Measurements from ENCODE around the gene PODXL2. TPM values are rescaled to one million over a fixed set of nuclear protein-coding genes. Genes with fewer than 3 reads are reported as not detected.

PODXL2 gene
- total and polyA plus RNA-seq, 2 donors (not counting 1 experiment from before 2014, with no cell fraction given) = 3.1 to 4.0 TPM

- no peaks in the 10 kb centered on the region for H3K27me3 Mint-ChIP-seq
- peaks cover 32% of the 10 kb centered on the region for H3K4me1 Mint-ChIP-seq
- H3K4me3 Mint-ChIP-seq = no peak overlapping the region
- Histone ChIP-seq H3K4me3 (ENCODE audit: control extremely low read depth in 1 of 5, extremely low read depth in 1 of 5, insufficient read depth in 1 of 5, low read depth in 2 of 5, low read length in 4 of 5) (no peak overlapping the region), H3K36me3 (replicated peaks in 1 of 2; ENCODE audit: control extremely low read depth in 1 of 2, control insufficient read depth in 1 of 2, extremely low read depth in 1 of 2, insufficient read depth in 2 of 2, low read length in 1 of 2) (no peaks in the 10 kb centered on the region), H4K20me1 (ENCODE audit: control insufficient read depth, insufficient read depth, low read length, poor library complexity, severe bottlenecking) (no peaks in the 10 kb centered on the region), H3K9ac (ENCODE audit: low read length) (no peak overlapping the region), H3K27me3 (replicated peaks in 1 of 4; ENCODE audit: control extremely low read depth in 1 of 4, control insufficient read depth in 3 of 4, insufficient read depth in 4 of 4, low read length in 3 of 4) (peaks cover 0 to 6% (median 1%) of the 10 kb centered on the region in 4 experiments), H3K79me2 (ENCODE audit: control insufficient read depth, insufficient read depth, low read length) (no peaks in the 10 kb centered on the region), H3K4me2 (replicated peaks; ENCODE audit: low read depth, low read length, poor library complexity, severe bottlenecking) (no peak overlapping the region), H3K9me3 (ENCODE audit: control extremely low read depth in 1 of 3, control insufficient read depth in 2 of 3, insufficient read depth in 1 of 3, low read length in 2 of 3) (peaks cover 0 to 7% (median 0%) of the 10 kb centered on the region in 3 donors), H2AFZ (ENCODE audit: insufficient read depth, low read depth, low read length, poor library complexity, severe bottlenecking) (no peak overlapping the region), H3K27ac (ENCODE audit: low read length in 2 of 2) (no peak overlapping the region), H3K4me1 (ENCODE audit: control insufficient read depth in 2 of 2, insufficient read depth in 2 of 2, low read length in 2 of 2) (peaks cover 11 to 28% of the 10 kb centered on the region in 2 donors)
- ChIA-PET POLR2A (no interaction called here), CTCF (interaction anchor here (0.7 kb wide), 1 partner anchor 63 kb away, joined by 3 read pairs; no protein-coding TSS in a partner anchor)
- WGBS (ENCODE audit: insufficient coverage) = 92% methylated on average over 21 of the region's 21 CpGs
- ATAC-seq (ENCODE audit: low read depth) (no peak), DNase-seq (no peak)
- no peaks in the 10 kb centered on the region for H3K9me3 Mint-ChIP-seq (ENCODE audit: insufficient read depth)
- TF ChIP-seq EZH2 (IDR thresholded peaks at IDR 0.05; ENCODE audit: borderline replicate concordance, insufficient read depth, low read depth, low read length, poor library complexity, severe bottlenecking) = no peak
- TF ChIP-seq CTCF (IDR thresholded peaks at IDR 0.05) = no peak
- H3K27ac Mint-ChIP-seq = no peak overlapping the region
- intact Hi-C loops (cut with micrococcal nuclease) = loop anchor here (10.0 kb wide), 2 partner anchors 62 to 1218 kb away; partner anchors contain the start of gene ZXDC
Measured at GRCh38 chr3:127692501-127693335, 63.7 kb downstream of the PODXL2 start.

GRCh38 chr3:127693336-127693843 is 64.4 kb downstream of the PODXL2 start:
- Histone ChIP-seq H3K79me2 (ENCODE audit: control insufficient read depth, insufficient read depth, low read length) (no peaks in the 10 kb centered on the region), H3K4me2 (replicated peaks; ENCODE audit: low read depth, low read length, poor library complexity, severe bottlenecking) (no peak overlapping the region), H4K20me1 (ENCODE audit: control insufficient read depth, insufficient read depth, low read length, poor library complexity, severe bottlenecking) (no peaks in the 10 kb centered on the region), H2AFZ (ENCODE audit: insufficient read depth, low read depth, low read length, poor library complexity, severe bottlenecking) (no peak overlapping the region), H3K9me3 (ENCODE audit: control extremely low read depth in 1 of 3, control insufficient read depth in 2 of 3, insufficient read depth in 1 of 3, low read length in 2 of 3) (peaks cover 0 to 11% (median 0%) of the 10 kb centered on the region in 3 donors), H3K9ac (ENCODE audit: low read length) (no peak overlapping the region), H3K36me3 (replicated peaks in 1 of 2; ENCODE audit: control extremely low read depth in 1 of 2, control insufficient read depth in 1 of 2, extremely low read depth in 1 of 2, insufficient read depth in 2 of 2, low read length in 1 of 2) (no peaks in the 10 kb centered on the region), H3K27ac (ENCODE audit: low read length in 2 of 2) (no peak overlapping the region), H3K27me3 (replicated peaks in 1 of 4; ENCODE audit: control extremely low read depth in 1 of 4, control insufficient read depth in 3 of 4, insufficient read depth in 4 of 4, low read length in 3 of 4) (peaks cover 0 to 6% (median 1%) of the 10 kb centered on the region in 4 experiments), H3K4me1 (ENCODE audit: control insufficient read depth in 2 of 2, insufficient read depth in 2 of 2, low read length in 2 of 2) (peaks cover 16 to 35% of the 10 kb centered on the region in 2 donors), H3K4me3 (ENCODE audit: control extremely low read depth in 1 of 5, extremely low read depth in 1 of 5, insufficient read depth in 1 of 5, low read depth in 2 of 5, low read length in 4 of 5) (no peak overlapping the region)
- ATAC-seq (ENCODE audit: low read depth) (no peak), DNase-seq (no peak)
- no peak for TF ChIP-seq EZH2 (IDR thresholded peaks at IDR 0.05; ENCODE audit: borderline replicate concordance, insufficient read depth, low read depth, low read length, poor library complexity, severe bottlenecking)
- TF ChIP-seq CTCF (IDR thresholded peaks at IDR 0.05) = no peak
- Mint-ChIP-seq H3K9me3 (ENCODE audit: insufficient read depth) (no peaks in the 10 kb centered on the region), H3K4me3 (no peak overlapping the region), H3K4me1 (peaks cover 39% of the 10 kb centered on the region), H3K27me3 (no peaks in the 10 kb centered on the region), H3K27ac (peak overlapping the region; percentile 7)
- CTCF ChIA-PET = interaction anchor here (0.7 to 1.7 kb wide), 6 partner anchors 15 to 164 kb away, joined by 3 to 11 read pairs (median 4); partner anchors contain the start of gene TPRA1
- 90% methylated on average over 6 of the region's 7 CpGs for WGBS (ENCODE audit: insufficient coverage)
- POLR2A ChIA-PET = no interaction called here
- intact Hi-C loops (cut with micrococcal nuclease) = loop anchor here (10.0 kb wide), 2 partner anchors 61 to 1219 kb away; partner anchors contain the start of gene ZXDC

All from B cell (primary cell).